ENCODE data around the gene IFNA5. TPM values are rescaled to one million over a fixed set of nuclear protein-coding genes. Genes with fewer than 3 reads are reported as not detected.

IFNA5 gene
- total and polyA plus RNA-seq, 2 of the 4 experiments (the other 2 are of a cell fraction): not detected

DNA sequence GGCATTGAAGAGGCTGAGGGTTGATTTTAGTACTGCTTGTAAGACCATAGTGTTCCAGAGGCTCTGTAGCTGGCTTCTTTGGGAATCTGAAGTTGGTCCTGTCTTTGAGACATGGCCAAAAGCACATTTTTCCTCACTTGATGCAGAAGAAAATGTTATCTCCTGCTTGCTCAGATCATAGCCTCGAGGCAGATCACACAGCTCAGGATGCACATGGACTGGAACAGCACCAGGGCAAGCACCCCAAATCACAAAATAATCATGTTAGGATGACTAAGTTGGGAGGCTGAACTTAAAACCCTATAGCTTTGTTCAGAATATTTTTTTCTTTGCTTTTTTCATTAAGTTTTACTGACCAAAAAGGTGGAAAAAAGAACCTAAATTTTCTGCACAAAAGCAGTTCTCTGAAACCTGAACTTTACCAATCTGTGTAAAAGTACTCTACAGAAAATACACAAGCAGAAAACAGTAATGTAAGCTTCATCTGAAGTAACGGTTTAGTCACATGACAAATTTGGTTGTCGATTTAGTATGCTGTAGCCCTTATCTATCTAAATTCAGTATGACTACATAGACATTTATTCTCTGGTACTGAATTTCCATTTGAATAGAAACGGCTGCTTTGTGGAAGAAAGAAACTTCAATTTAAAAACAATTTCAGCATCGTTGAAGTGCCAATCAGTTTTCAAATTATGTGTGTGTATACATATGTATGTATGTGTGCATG is 26.7 kb upstream of the IFNA5 start:
- Histone ChIP-seq H3K4me2 (ENCODE audit: low read depth, low read length) (peak overlapping the region; percentile 81), H3K14ac (replicated peaks; ENCODE audit: low read depth, low read length) (no peak overlapping the region), H3K56ac (ENCODE audit: extremely low read depth, insufficient read depth, low read length) (no peak overlapping the region), H2BK5ac (ENCODE audit: low read depth, low read length, poor library complexity, severe bottlenecking) (no peak overlapping the region), H3K4me3 (ENCODE audit: insufficient read depth, low read depth, low read length) (no peak overlapping the region), H2AFZ (replicated peaks; ENCODE audit: low read length, poor library complexity) (no peak overlapping the region), H3K4ac (ENCODE audit: low read depth, low read length) (no peak overlapping the region), H4K20me1 (ENCODE audit: insufficient read depth, low read length) (peaks cover 45% of the 10 kb centered on the region), H3K18ac (ENCODE audit: low read depth, low read length) (no peak overlapping the region), H3K27ac (ENCODE audit: insufficient read depth, low read length) (no peak overlapping the region), H3K27me3 (ENCODE audit: control insufficient read depth, insufficient read depth, low read length) (no peaks in the 10 kb centered on the region), H3K23ac (ENCODE audit: low read depth, low read length) (peak overlapping the region; percentile 79; the same call in 1 of the 2 replicates), H2AK5ac (ENCODE audit: low read depth, low read length) (no peak overlapping the region), H3K79me1 (ENCODE audit: low read depth in 1 of 2, low read length in 2 of 2) (peaks cover 0 to 38% of the 10 kb centered on the region in 2 experiments; a peak in 2 of 4 replicates), H2BK20ac (ENCODE audit: low read depth, low read length) (no peak overlapping the region), H3K9me1 (ENCODE audit: insufficient read depth, low read length) (peaks cover 7% of the 10 kb centered on the region), H4K8ac (ENCODE audit: low read depth in 2 of 2, low read length in 2 of 2) (no peak overlapping the region), H2BK120ac (ENCODE audit: low read depth, low read length) (no peak overlapping the region), H3K9ac (ENCODE audit: low read depth, low read length) (0 out of 2 replicates have a peak overlapping the region, but pooled peaks have one; percentile 16), H4K5ac (ENCODE audit: low read depth, low read length) (no peak overlapping the region), H3K36me3 (ENCODE audit: control insufficient read depth, insufficient read depth, low read length) (peaks cover 11% of the 10 kb centered on the region), H3K9me3 (ENCODE audit: control insufficient read depth, insufficient read depth, low read length) (no peaks in the 10 kb centered on the region), H2BK15ac (ENCODE audit: low read depth, low read length) (no peak overlapping the region), H4K91ac (ENCODE audit: insufficient read depth, low read depth, low read length) (no peak overlapping the region), H3K4me1 (ENCODE audit: control insufficient read depth, insufficient read depth, low read length) (peaks cover 7% of the 10 kb centered on the region), H2AK9ac (replicated peaks; ENCODE audit: low read depth, low read length, poor library complexity) (no peak overlapping the region)
- no TSS peak for BruUV-seq (replicated peaks)
- peak; percentile 34 for DNase-seq
- WGBS, 2 experiments (ENCODE audit: extremely low coverage in 2 of 2, insufficient read length in 1 of 2): no CpG with 5 or more reads among the region's 5 CpGs
- no peak for ATAC-seq (ENCODE audit: low read depth)
- ChIA-PET CTCF (interaction anchor here (0.5 kb wide), 1 partner anchor 172 kb away, joined by 3 read pairs; no protein-coding TSS in a partner anchor), POLR2A (ENCODE audit: unreplicated experiment) (no interaction called here)
- dilution Hi-C loops (cut with HindIII; ENCODE audit: low sequenced_read_pairs, unreplicated experiment): no loop called here
- intact Hi-C loops (cut with micrococcal nuclease): loop anchor here (10.0 kb wide), 1 partner anchor 223 kb away; no protein-coding TSS in a partner anchor
- in situ Hi-C loops (cut with MboI; ENCODE audit: low sequenced_read_pairs): loop anchor here (25.0 kb wide), 2 partner anchors 330 to 680 kb away; partner anchors contain the start of gene CDKN2B
- TF ChIP-seq CHD1 (IDR thresholded peaks at IDR 0.05; ENCODE audit: low read depth, low read length): no peak
- no peak for TF ChIP-seq FOS (IDR thresholded peaks at IDR 0.05; ENCODE audit: low read depth, low read length)
- TF ChIP-seq, protein P1, sequence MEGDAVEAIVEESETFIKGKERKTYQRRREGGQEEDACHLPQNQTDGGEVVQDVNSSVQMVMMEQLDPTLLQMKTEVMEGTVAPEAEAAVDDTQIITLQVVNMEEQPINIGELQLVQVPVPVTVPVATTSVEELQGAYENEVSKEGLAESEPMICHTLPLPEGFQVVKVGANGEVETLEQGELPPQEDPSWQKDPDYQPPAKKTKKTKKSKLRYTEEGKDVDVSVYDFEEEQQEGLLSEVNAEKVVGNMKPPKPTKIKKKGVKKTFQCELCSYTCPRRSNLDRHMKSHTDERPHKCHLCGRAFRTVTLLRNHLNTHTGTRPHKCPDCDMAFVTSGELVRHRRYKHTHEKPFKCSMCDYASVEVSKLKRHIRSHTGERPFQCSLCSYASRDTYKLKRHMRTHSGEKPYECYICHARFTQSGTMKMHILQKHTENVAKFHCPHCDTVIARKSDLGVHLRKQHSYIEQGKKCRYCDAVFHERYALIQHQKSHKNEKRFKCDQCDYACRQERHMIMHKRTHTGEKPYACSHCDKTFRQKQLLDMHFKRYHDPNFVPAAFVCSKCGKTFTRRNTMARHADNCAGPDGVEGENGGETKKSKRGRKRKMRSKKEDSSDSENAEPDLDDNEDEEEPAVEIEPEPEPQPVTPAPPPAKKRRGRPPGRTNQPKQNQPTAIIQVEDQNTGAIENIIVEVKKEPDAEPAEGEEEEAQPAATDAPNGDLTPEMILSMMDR (conservative IDR thresholded peaks at IDR 0.05; ENCODE audit: low read depth, low read length): no peak
- no peak for TF ChIP-seq MAZ (IDR thresholded peaks at IDR 0.05; ENCODE audit: borderline replicate concordance, low read depth, low read length)
- TF ChIP-seq CEBPB (IDR thresholded peaks at IDR 0.05; ENCODE audit: low read depth, low read length): no peak
- no peak for TF ChIP-seq POLR2A (IDR thresholded peaks at IDR 0.05; ENCODE audit: low read depth, low read length)
- no peak for TF ChIP-seq MAFK (IDR thresholded peaks at IDR 0.05; ENCODE audit: low read depth, low read length)
- TF ChIP-seq MXI1 (IDR thresholded peaks at IDR 0.05; ENCODE audit: borderline replicate concordance, low read depth, low read length): no peak
- TF ChIP-seq RCOR1 (IDR thresholded peaks at IDR 0.05; ENCODE audit: insufficient replicate concordance, low read length): no peak
- TF ChIP-seq, protein P2, sequence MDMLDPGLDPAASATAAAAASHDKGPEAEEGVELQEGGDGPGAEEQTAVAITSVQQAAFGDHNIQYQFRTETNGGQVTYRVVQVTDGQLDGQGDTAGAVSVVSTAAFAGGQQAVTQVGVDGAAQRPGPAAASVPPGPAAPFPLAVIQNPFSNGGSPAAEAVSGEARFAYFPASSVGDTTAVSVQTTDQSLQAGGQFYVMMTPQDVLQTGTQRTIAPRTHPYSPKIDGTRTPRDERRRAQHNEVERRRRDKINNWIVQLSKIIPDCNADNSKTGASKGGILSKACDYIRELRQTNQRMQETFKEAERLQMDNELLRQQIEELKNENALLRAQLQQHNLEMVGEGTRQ (IDR thresholded peaks at IDR 0.05; ENCODE audit: low read depth, low read length): no peak
- TF ChIP-seq SMC3 (IDR thresholded peaks at IDR 0.05; ENCODE audit: low read depth, low read length): no peak
- TF ChIP-seq, protein P3, sequence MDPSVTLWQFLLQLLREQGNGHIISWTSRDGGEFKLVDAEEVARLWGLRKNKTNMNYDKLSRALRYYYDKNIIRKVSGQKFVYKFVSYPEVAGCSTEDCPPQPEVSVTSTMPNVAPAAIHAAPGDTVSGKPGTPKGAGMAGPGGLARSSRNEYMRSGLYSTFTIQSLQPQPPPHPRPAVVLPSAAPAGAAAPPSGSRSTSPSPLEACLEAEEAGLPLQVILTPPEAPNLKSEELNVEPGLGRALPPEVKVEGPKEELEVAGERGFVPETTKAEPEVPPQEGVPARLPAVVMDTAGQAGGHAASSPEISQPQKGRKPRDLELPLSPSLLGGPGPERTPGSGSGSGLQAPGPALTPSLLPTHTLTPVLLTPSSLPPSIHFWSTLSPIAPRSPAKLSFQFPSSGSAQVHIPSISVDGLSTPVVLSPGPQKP (IDR thresholded peaks at IDR 0.05; ENCODE audit: borderline replicate concordance, low read depth, low read length): no peak
- no peak for TF ChIP-seq NFE2L2 (IDR thresholded peaks at IDR 0.05; ENCODE audit: low read depth, low read length)
- no peak for TF ChIP-seq RFX5 (IDR thresholded peaks at IDR 0.05; ENCODE audit: low read depth, low read length)
- TF ChIP-seq RAD21 (IDR thresholded peaks at IDR 0.05; ENCODE audit: low read length): no peak

Measured in IMR-90 (cell line).